ENCODE data around the gene DNER.
"Not testable (repeated sequence)": the region's sequence is repeated elsewhere in the genome, so short reads cannot be mapped to it uniquely, and the experiment has no call there.

Gene DNER

DNA sequence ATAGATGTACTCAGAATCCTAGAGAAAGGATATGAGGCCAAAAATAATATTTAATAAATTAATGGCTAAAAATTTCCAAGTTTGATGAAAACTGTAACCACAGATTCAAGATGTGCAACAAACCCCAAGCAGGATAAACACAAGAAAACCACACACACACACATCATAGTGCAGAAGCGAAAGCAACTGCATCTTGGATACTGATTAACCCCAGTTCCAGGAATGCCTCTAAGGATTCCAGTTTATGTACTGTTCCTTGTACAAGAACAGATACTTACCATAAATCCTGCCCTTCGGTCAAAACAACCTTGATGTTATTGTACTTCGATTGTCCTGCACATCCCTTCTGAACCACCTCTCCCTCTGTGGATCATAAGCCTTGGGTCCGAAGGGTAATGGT lies 320.4 kb downstream of the DNER start:
- H3K27me3 Mint-ChIP-seq = no peaks in the 10 kb centered on the region
- H3K4me1 Mint-ChIP-seq = no peaks in the 10 kb centered on the region
- no peak overlapping the region for H3K27ac Mint-ChIP-seq (ENCODE audit: low read depth)
- no peak overlapping the region for H3K4me3 Mint-ChIP-seq
- H3K9me3 Mint-ChIP-seq = no peaks in the 10 kb centered on the region
- ATAC-seq (replicated peaks; ENCODE audit: extremely low read depth, poor library complexity, severe bottlenecking) (no peak), DNase-seq (ENCODE audit: low spot score in 2 of 2) (no peak)
- peaks cover 2% of the 10 kb centered on the region for H3K36me3 Mint-ChIP-seq (ENCODE audit: insufficient read depth)

DNA sequence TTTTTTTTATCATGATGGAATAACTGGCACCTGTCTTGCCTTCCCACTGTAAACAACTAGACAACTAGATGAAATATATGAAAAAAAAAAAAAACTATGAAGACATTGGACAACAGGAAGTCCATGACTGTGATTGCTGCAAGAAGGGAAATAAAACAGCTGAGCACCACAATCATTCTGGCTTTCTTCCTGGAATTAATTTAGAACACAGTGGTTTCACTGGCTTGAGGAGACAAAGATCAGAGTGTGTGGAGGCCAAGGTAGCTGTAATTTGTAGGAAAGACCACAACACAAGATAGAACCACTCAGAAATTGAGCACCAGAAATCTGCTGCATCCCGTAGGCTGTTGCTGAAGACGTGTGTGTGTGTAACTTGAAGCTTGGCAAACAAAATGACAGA lies 322.2 kb downstream of the DNER start:
- no peak overlapping the region for H3K27ac Mint-ChIP-seq (ENCODE audit: low read depth)
- no peaks in the 10 kb centered on the region for H3K4me1 Mint-ChIP-seq
- no peaks in the 10 kb centered on the region for H3K9me3 Mint-ChIP-seq
- H3K36me3 Mint-ChIP-seq (ENCODE audit: insufficient read depth) = no peaks in the 10 kb centered on the region
- no peak overlapping the region for H3K4me3 Mint-ChIP-seq
- no peak for ATAC-seq (replicated peaks; ENCODE audit: extremely low read depth, poor library complexity, severe bottlenecking)
- H3K27me3 Mint-ChIP-seq = no peaks in the 10 kb centered on the region
- no peak for DNase-seq (ENCODE audit: low spot score in 2 of 2)

DNA sequence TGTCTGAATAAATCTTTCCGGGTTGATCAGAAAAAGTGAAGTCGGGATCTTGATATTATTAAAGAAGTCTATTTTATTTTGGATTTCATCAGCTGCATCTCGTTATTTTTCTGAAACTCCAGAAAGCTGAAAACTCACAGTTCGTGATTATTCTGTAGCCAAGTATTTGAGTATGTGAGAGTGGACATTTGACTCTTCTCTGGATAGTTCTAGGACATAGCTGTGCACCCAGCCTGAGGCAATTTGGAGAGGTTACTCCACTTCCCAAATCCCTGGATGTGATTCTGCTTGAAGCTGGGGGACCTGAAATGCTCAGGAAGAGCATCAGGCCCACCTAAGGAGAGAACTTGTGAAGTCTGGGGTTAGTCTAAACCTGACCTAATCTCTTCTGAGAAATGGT lies 325.6 kb downstream of the DNER start:
- Mint-ChIP-seq H3K4me1 (no peaks in the 10 kb centered on the region), H3K4me3 (no peak overlapping the region), H3K9me3 (peaks cover 16% of the 10 kb centered on the region), H3K36me3 (ENCODE audit: insufficient read depth) (no peaks in the 10 kb centered on the region), H3K27ac (ENCODE audit: low read depth) (no peak overlapping the region), H3K27me3 (no peaks in the 10 kb centered on the region)
- DNase-seq (ENCODE audit: low spot score in 2 of 2) = no peak
- ATAC-seq (replicated peaks; ENCODE audit: extremely low read depth, poor library complexity, severe bottlenecking) = no peak

DNA sequence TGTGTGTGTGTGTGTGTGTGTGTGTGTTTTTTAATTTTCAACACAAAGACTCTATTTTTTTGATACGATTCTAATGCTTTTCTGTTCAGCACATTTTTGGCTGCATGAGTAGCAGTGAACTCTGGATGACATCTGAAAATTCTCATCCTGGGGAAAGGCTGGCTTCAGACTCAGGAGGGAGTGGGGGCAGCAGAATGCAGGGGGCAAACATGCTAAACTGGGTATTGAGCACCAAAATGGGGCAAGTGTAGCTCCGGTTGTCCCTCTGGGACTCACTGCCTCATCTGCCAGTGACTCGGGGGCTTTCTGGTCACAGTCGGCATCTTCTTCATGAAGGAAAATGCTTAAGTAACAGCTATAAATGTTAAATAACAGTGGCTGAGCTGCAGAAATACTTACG lies 326.5 kb downstream of the DNER start:
- Mint-ChIP-seq H3K36me3 (ENCODE audit: insufficient read depth) (no peaks in the 10 kb centered on the region), H3K9me3 (peaks cover 16% of the 10 kb centered on the region), H3K27me3 (peaks cover under 1% of the 10 kb centered on the region), H3K4me1 (no peaks in the 10 kb centered on the region), H3K4me3 (no peak overlapping the region), H3K27ac (ENCODE audit: low read depth) (no peak overlapping the region)
- no peak for ATAC-seq (replicated peaks; ENCODE audit: extremely low read depth, poor library complexity, severe bottlenecking)
- no peak for DNase-seq (ENCODE audit: low spot score in 2 of 2)

DNA sequence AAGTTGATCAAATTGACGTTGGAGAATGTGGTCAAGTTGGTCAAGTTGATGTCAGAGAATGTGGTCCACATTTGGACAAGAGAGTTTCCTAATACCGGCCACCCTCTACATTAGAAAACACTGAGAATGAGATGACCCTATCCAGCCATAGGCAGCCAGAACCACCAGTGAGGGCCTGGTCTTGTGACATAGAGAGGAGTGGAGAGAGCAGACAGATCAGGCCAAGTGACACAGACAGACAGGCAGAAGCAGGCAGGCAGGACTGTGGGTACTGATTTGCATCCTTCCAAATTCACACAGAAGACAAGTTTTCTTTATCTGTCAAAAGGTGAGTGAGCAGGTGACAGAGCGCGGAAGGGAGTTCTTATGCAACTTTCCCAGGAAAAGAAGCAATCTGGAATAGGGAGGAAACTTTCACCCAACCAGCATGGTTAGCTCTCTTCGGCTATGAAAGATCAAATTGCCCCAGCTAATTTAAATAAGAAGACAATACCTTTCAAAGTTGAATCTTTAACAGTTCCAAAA lies 334.2 kb downstream of the DNER start:
- H3K4me1 Mint-ChIP-seq = no peaks in the 10 kb centered on the region
- H3K27me3 Mint-ChIP-seq = peaks cover 18% of the 10 kb centered on the region
- H3K9me3 Mint-ChIP-seq = peaks cover 21% of the 10 kb centered on the region
- ATAC-seq (replicated peaks; ENCODE audit: extremely low read depth, poor library complexity, severe bottlenecking) (no peak), DNase-seq (ENCODE audit: low spot score in 2 of 2) (no peak)
- no peak overlapping the region for H3K27ac Mint-ChIP-seq (ENCODE audit: low read depth)
- no peaks in the 10 kb centered on the region for H3K36me3 Mint-ChIP-seq (ENCODE audit: insufficient read depth)
- no peak overlapping the region for H3K4me3 Mint-ChIP-seq

DNA sequence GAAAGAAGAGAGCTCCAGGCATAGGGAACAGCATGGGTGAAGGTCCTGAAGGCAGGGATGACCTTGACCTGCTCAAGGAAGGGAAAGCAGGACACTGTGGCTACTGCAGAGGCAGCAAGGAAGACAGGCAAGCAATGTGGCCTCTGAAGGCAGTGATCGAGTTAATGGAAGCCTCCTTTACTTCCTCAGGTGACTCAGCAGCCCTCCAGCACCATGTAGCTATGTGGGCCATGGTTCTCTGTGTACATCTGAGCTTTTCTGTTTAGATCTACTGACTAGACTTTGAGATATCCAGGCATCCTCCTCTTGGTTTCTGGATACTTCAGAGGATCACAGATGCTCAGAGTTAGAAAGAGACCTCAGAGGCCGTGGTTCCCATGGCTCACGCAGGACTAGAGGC lies 336.0 kb downstream of the DNER start:
- DNase-seq (ENCODE audit: low spot score in 2 of 2) = no peak
- no peak overlapping the region for H3K27ac Mint-ChIP-seq (ENCODE audit: low read depth)
- H3K9me3 Mint-ChIP-seq = peaks cover 12% of the 10 kb centered on the region
- no peak overlapping the region for H3K4me3 Mint-ChIP-seq
- H3K36me3 Mint-ChIP-seq (ENCODE audit: insufficient read depth) = no peaks in the 10 kb centered on the region
- no peak for ATAC-seq (replicated peaks; ENCODE audit: extremely low read depth, poor library complexity, severe bottlenecking)
- peaks cover 18% of the 10 kb centered on the region for H3K27me3 Mint-ChIP-seq
- no peaks in the 10 kb centered on the region for H3K4me1 Mint-ChIP-seq

DNA sequence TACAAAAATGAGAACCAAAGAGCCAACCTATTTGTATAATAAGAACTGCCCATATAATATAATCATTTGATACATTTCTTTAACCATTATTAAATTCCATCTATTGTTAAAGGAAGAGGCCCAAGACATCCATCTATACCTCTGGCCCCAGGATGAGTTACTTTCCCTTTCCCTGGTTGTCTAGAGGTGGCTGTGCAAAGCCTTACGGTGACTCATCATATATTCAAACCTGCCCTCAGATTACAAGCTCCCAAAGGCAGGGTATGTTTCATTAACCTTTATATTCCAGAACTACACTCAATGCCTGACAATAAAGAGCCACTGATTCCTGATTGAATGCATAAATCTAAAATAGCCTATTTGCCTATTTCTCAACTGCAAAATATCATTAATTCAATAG lies 337.5 kb downstream of the DNER start:
- peaks cover 9% of the 10 kb centered on the region for H3K27me3 Mint-ChIP-seq
- no peak for ATAC-seq (replicated peaks; ENCODE audit: extremely low read depth, poor library complexity, severe bottlenecking)
- no peak overlapping the region for H3K4me3 Mint-ChIP-seq
- peaks cover 13% of the 10 kb centered on the region for H3K9me3 Mint-ChIP-seq
- no peaks in the 10 kb centered on the region for H3K36me3 Mint-ChIP-seq (ENCODE audit: insufficient read depth)
- DNase-seq (ENCODE audit: low spot score in 2 of 2) = no peak
- no peaks in the 10 kb centered on the region for H3K4me1 Mint-ChIP-seq
- no peak overlapping the region for H3K27ac Mint-ChIP-seq (ENCODE audit: low read depth)

DNA sequence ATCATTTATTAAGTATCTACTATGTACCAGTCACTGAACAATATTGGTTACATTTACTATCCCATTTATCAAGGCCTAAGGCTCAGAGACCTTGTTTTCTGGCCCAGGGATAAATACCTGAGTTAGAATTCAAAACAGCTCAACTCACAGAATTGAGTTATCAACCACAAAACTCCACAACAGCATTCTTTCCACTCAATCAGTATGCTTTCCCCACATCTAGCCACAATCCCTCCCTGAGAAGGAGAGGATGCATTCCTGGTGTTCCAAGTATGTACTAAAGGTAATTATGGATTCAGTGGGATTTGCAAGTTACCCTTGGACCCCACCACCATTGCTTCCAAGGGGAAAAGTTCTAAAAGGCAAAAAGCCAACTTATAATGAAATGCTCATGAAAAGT lies 339.1 kb downstream of the DNER start:
- Mint-ChIP-seq H3K9me3 (peaks cover 13% of the 10 kb centered on the region), H3K4me1 (no peaks in the 10 kb centered on the region), H3K4me3 (no peak overlapping the region), H3K36me3 (ENCODE audit: insufficient read depth) (no peaks in the 10 kb centered on the region), H3K27ac (ENCODE audit: low read depth) (no peak overlapping the region), H3K27me3 (peaks cover 7% of the 10 kb centered on the region)
- ATAC-seq (replicated peaks; ENCODE audit: extremely low read depth, poor library complexity, severe bottlenecking) = no peak
- no peak for DNase-seq (ENCODE audit: low spot score in 2 of 2)

DNA sequence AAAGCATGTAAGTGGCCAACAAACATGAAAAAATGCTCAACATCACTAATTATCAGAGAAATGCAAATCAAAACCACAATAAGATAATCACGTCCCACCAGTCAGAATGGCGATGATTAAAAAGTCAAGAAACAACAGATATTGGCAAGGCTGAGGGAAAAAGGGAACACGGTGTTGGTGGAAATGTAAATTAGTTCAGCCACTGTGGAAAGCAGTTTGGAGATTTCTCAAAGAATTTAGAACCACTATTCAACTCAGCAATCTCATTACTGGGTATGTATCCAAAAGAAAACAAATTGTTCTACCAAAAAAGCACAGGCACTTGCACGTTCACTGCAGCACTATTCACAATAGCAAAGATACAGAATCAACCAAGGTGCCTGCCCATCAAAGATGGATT lies 341.0 kb downstream of the DNER start:
- H3K27me3 Mint-ChIP-seq = not testable (repeated sequence)
- H3K9me3 Mint-ChIP-seq = peaks cover 12% of the 10 kb centered on the region

DNA sequence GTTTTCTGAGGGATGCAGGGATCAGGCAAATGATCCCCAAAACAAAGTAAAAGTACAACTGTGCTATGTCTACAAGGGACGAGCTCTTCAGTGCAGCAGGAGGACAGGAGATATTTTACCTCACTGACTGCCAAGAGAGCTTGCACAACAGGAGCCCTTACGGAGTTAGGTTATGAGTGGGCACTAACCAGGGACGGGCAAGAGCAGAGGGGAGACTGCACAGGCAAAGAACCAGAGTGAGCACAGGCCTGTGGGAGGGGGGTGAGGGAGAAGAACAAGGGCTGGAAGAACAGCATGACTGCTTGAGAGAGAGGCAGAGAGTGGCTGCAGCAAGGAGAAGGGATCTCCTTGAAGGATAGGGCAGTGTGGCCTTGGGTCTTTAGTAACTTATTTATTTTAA lies 342.1 kb downstream of the DNER start:
- no peak overlapping the region for H3K4me3 Mint-ChIP-seq
- ATAC-seq (replicated peaks; ENCODE audit: extremely low read depth, poor library complexity, severe bottlenecking) = no peak
- H3K27ac Mint-ChIP-seq (ENCODE audit: low read depth) = no peak overlapping the region
- no peaks in the 10 kb centered on the region for H3K4me1 Mint-ChIP-seq
- peaks cover 8% of the 10 kb centered on the region for H3K9me3 Mint-ChIP-seq
- no peaks in the 10 kb centered on the region for H3K27me3 Mint-ChIP-seq
- peaks cover 1% of the 10 kb centered on the region for H3K36me3 Mint-ChIP-seq (ENCODE audit: insufficient read depth)
- no peak for DNase-seq (ENCODE audit: low spot score in 2 of 2)

More for the DNA sequence above, 341.0 kb downstream of the DNER start:
- ATAC-seq (replicated peaks; ENCODE audit: extremely low read depth, poor library complexity, severe bottlenecking); H3K27ac Mint-ChIP-seq (ENCODE audit: low read depth); H3K36me3 Mint-ChIP-seq (ENCODE audit: insufficient read depth); H3K4me3 Mint-ChIP-seq; DNase-seq (ENCODE audit: low spot score in 2 of 2); H3K4me1 Mint-ChIP-seq: not testable (repeated sequence)

DNA sequence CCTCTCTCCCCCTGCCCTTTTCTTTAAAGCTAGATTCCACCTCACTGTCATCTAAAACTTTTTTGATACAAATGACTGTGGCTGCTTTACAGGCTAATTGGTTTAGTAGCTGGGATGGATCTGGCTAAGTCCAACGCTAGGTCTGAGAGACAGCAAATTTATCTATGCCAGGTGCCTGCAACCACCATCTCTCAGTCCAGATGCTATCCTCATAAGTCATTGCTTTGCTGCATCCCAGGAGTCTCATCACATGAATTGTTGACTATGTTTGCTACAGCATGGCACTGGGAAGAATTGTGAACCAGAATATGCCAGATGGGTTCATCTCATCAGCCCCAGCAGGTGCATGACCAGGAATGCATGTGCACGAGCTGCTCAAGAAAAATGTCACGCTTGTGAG lies 343.3 kb downstream of the DNER start:
- no peaks in the 10 kb centered on the region for H3K27me3 Mint-ChIP-seq

DNA sequence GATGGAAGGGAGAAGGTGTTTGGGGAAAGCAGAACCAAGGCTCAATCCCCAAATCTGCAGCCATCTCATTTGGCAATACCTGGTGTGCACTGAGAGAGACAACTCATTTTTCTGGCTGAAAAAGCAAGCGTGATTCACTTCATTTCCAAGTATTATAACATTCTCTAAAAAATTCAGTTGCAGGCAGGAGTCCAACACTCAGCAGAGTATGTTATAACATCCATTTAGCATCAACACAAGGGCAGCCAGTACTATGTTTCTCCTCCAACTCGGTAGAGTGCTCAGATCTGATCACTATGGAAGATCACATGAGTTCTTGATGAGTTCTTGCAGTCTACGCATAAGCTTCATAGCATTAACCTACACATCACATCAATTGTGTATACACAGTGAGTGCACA lies 343.8 kb downstream of the DNER start:
- no peak for DNase-seq (ENCODE audit: low spot score in 2 of 2)
- no peaks in the 10 kb centered on the region for H3K4me1 Mint-ChIP-seq

More for the DNA sequence above, 343.3 kb downstream of the DNER start:
- no peaks in the 10 kb centered on the region for H3K4me1 Mint-ChIP-seq
- ATAC-seq (replicated peaks; ENCODE audit: extremely low read depth, poor library complexity, severe bottlenecking) (no peak), DNase-seq (ENCODE audit: low spot score in 2 of 2) (no peak)
- H3K36me3 Mint-ChIP-seq (ENCODE audit: insufficient read depth) = peaks cover 1% of the 10 kb centered on the region
- H3K9me3 Mint-ChIP-seq = peaks cover 8% of the 10 kb centered on the region
- no peak overlapping the region for H3K27ac Mint-ChIP-seq (ENCODE audit: low read depth)
- H3K4me3 Mint-ChIP-seq = no peak overlapping the region

DNA sequence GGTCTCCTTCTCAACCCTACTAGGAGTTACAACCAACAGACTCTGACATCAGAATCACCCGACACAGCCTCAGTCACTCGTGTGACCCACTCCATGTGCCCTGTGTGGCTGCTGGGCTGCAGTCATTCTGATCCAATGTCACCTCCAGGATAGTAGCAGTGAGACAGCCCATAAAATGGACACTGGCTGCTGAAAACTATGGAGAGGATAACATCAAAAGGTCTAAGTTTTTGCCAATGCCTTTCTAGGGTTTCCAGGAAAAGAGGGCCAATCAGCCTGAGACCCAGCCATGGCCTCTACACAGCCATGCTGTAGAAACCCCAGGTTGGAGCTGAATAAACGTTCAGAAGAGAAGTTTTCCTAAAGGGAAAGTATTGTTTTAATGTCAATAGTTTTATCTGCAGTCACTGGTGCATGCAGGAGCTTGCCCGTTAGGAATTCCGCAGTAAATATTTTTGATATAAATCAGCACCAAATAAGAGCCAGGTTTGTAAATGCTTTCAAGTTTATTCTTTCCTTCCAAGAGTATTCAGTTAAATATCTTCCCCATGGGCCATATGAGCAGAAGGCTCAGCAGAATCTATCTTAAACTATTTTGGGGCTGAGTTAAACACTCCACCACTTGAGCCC lies 351.1 kb downstream of the DNER start:
- no peak for ATAC-seq (replicated peaks; ENCODE audit: extremely low read depth, poor library complexity, severe bottlenecking)
- DNase-seq (ENCODE audit: low spot score in 2 of 2) = no peak

More for the DNA sequence above, 343.8 kb downstream of the DNER start:
- Mint-ChIP-seq H3K9me3 (peaks cover 8% of the 10 kb centered on the region), H3K27ac (ENCODE audit: low read depth) (no peak overlapping the region), H3K36me3 (ENCODE audit: insufficient read depth) (peaks cover 1% of the 10 kb centered on the region), H3K4me3 (no peak overlapping the region), H3K27me3 (no peaks in the 10 kb centered on the region)
- ATAC-seq (replicated peaks; ENCODE audit: extremely low read depth, poor library complexity, severe bottlenecking) = no peak

More for the DNA sequence above, 351.1 kb downstream of the DNER start:
- Mint-ChIP-seq H3K36me3 (ENCODE audit: insufficient read depth) (no peaks in the 10 kb centered on the region), H3K27me3 (no peaks in the 10 kb centered on the region), H3K4me3 (no peak overlapping the region), H3K4me1 (no peaks in the 10 kb centered on the region), H3K27ac (ENCODE audit: low read depth) (no peak overlapping the region), H3K9me3 (no peaks in the 10 kb centered on the region)

Measured in central memory CD8-positive, alpha-beta T cell (primary cell).